Endodermal cell (in vitro differentiated cells): ENCODE measurements around the gene HS6ST1. TPM values are rescaled to one million over a fixed set of nuclear protein-coding genes. Genes with fewer than 3 reads are reported as not detected.

Source experiments
- DNase-seq: peaks from one replicate; pipeline ENCODE4 v3.0.0-alpha.2; 2017
- H3K27ac ChIP-seq: 2 replicates; pipeline ENCODE4 v1.5.1; 2013; ENCODE audit warnings: mild to moderate bottlenecking, low read depth, low read length, moderate library complexity
- H3K27me3 ChIP-seq: 2 replicates; pipeline ENCODE4 v1.6.1; 2013; ENCODE audit warnings: mild to moderate bottlenecking, low read length, moderate library complexity; ENCODE audit not compliant: insufficient read depth, control insufficient read depth, poor library complexity, severe bottlenecking
- H3K36me3 ChIP-seq: 2 replicates; pipeline ENCODE4 v1.7.0; 2013; ENCODE audit warnings: mild to moderate bottlenecking, low read length, moderate library complexity; ENCODE audit not compliant: control insufficient read depth, insufficient read depth
- H3K4me1 ChIP-seq: one replicate; pipeline ENCODE4 v1.7.0; 2013; ENCODE audit warnings: low read length; ENCODE audit not compliant: control insufficient read depth, insufficient read depth
- H3K4me3 ChIP-seq: 2 replicates; pipeline ENCODE4 v1.5.1; 2013; ENCODE audit warnings: mild to moderate bottlenecking, low read length, moderate library complexity
- H3K9ac ChIP-seq: 2 replicates; pipeline ENCODE4 v1.6.1; 2013; ENCODE audit warnings: mild to moderate bottlenecking, low read length, moderate library complexity; ENCODE audit not compliant: poor library complexity, severe bottlenecking; ENCODE audit errors: extremely low read depth
- H3K9me3 ChIP-seq: 2 replicates; pipeline ENCODE4 v1.6.1; 2013; ENCODE audit warnings: mild to moderate bottlenecking, low read length, moderate library complexity; ENCODE audit not compliant: control insufficient read depth
- H3K27ac Mint-ChIP-seq: 2 replicates; pipeline ENCODE4 v1.8.0; 2020; ENCODE audit warnings: mixed read lengths
- H3K27me3 Mint-ChIP-seq: 2 replicates; pipeline ENCODE4 v1.8.0; 2021; ENCODE audit warnings: mild to moderate bottlenecking, mixed read lengths; ENCODE audit not compliant: insufficient read depth
- H3K36me3 Mint-ChIP-seq: 2 replicates; pipeline ENCODE4 v1.8.0; 2020; ENCODE audit warnings: low read depth, mixed read lengths
- H3K4me1 Mint-ChIP-seq: 2 replicates; pipeline ENCODE4 v1.8.0; 2020; ENCODE audit warnings: mixed read lengths
- H3K4me3 Mint-ChIP-seq: 2 replicates; pipeline ENCODE4 v1.8.0; 2020; ENCODE audit warnings: mild to moderate bottlenecking, moderate library complexity, mixed read lengths
- H3K9me3 Mint-ChIP-seq: 2 replicates; pipeline ENCODE4 v1.8.0; 2020; ENCODE audit warnings: mild to moderate bottlenecking, mixed read lengths
- CTCF ChIP-seq: fragments of 200-600 bp; sonication (generic); conservative IDR thresholded peaks from 2 replicates; pipeline ENCODE4 v1.5.0; 2021; ENCODE audit warnings: antibody characterized with exemption, mild to moderate bottlenecking
- WGBS, 2 experiments: methylation state at CpG; one replicate each; pipeline versions ENCODE4 v1.1.5 to v1.1.7; 2013; ENCODE audit warnings: missing lambda C conversion rate in 2 of 2, mixed read lengths in 1 of 2; ENCODE audit not compliant: insufficient coverage in 1 of 2, insufficient read length in 1 of 2; 5-methylcytosine and 5-hydroxymethylcytosine counted together
- total RNA-seq, 2 donors: library from RNA; stranded (reverse); fragmentation: NEBNext Ultra II Directional in 1 of 2; extraction: Animal tissue kit (Norgen Biotek cat#: 25700) in 1 of 2; gene quantifications; 2 replicates in 1 of 2; 3 replicates in 1 of 2; pipeline ENCODE4 v1.2.1, GENCODE V29; 2021

Gene HS6ST1
- total RNA-seq, 2 donors from 2014 or later: 93.0 to 106 TPM

GRCh38 chr2:128308284-128308731, 10.4 kb downstream of the HS6ST1 start:
- Histone ChIP-seq H3K27me3 (no peaks in the 10 kb centered on the region), H3K9me3 (no peaks in the 10 kb centered on the region), H3K4me1 (peaks cover 45% of the 10 kb centered on the region), H3K9ac (no peak overlapping the region), H3K4me3 (no peak overlapping the region), H3K36me3 (peaks cover 85% of the 10 kb centered on the region), H3K27ac (no peak overlapping the region)
- no peak for TF ChIP-seq CTCF
- Mint-ChIP-seq H3K9me3 (no peaks in the 10 kb centered on the region), H3K27me3 (no peaks in the 10 kb centered on the region), H3K27ac (no peak overlapping the region), H3K4me3 (no peak overlapping the region), H3K36me3 (peaks cover 11% of the 10 kb centered on the region), H3K4me1 (peaks cover 65% of the 10 kb centered on the region)
- 91 to 94% methylated on average over 2 to 5 of the region's 5 CpGs for WGBS, 2 experiments
- peak; percentile 41 for DNase-seq

DNA sequence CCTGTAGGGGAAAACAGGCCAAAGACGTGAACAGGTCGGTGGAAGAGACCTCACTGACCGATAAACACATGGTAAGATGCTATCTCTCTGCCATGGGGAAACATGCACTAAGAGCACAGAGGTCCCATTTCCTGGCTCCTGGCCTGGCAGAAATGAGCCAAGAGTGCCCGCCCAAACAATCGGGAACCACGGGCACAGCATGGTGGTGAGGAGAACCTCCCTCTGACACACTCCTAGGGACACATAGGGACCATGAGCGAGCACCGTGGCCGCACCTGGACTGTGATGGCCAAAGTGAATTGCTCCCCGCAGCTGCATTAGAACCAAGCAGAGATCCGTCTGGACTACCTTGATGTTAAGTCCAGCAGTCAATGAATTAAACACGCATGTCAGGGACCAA, 11.1 kb downstream of the HS6ST1 start:
- Histone ChIP-seq H3K27ac (no peak overlapping the region), H3K4me1 (peaks cover 41% of the 10 kb centered on the region), H3K27me3 (no peaks in the 10 kb centered on the region), H3K9ac (no peak overlapping the region), H3K9me3 (no peaks in the 10 kb centered on the region), H3K36me3 (peaks cover 83% of the 10 kb centered on the region), H3K4me3 (no peak overlapping the region)
- Mint-ChIP-seq H3K4me1 (peaks cover 67% of the 10 kb centered on the region), H3K27ac (no peak overlapping the region), H3K9me3 (no peaks in the 10 kb centered on the region), H3K4me3 (no peak overlapping the region), H3K36me3 (peaks cover 18% of the 10 kb centered on the region), H3K27me3 (no peaks in the 10 kb centered on the region)
- peak; percentile 36 for DNase-seq
- no peak for TF ChIP-seq CTCF
- 95 to 96% methylated on average over 12 of the region's 12 CpGs for WGBS, 2 experiments

DNA sequence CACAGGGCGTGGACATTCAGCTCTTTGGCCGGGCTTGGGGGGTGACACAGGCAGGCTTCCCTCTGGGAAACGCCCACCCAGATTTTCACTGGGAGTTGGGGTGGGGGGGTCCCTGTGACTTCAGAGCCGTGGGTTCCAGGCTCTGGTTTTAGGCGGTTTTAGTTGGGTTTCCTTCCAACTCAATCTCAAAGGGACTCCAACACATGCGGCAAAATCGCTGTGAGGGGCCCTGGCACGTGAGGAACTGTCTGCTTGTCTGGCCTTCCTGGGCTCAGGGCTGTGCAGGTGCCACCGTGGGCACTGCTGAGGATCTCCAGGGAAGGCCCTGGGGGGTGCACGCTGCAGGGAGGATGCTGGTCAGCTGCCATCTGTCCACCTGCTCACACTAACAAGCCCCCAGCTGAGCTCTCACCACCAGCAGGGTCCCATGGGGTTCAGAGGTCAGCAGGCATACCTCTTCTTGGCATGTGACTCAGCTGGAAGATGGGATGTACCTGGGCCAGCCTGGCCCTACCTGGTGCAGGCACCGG, 11.7 kb downstream of the HS6ST1 start:
- peaks cover 19% of the 10 kb centered on the region for H3K36me3 Mint-ChIP-seq
- TF ChIP-seq CTCF: no peak
- no peaks in the 10 kb centered on the region for H3K9me3 Mint-ChIP-seq
- H3K27ac Mint-ChIP-seq: no peak overlapping the region
- no peak overlapping the region for H3K27ac ChIP-seq
- H3K4me3 Mint-ChIP-seq: no peak overlapping the region
- H3K9ac ChIP-seq: no peak overlapping the region
- DNase-seq: no peak
- peaks cover 81% of the 10 kb centered on the region for H3K36me3 ChIP-seq
- H3K4me3 ChIP-seq: no peak overlapping the region
- H3K4me1 Mint-ChIP-seq: peaks cover 65% of the 10 kb centered on the region
- H3K9me3 ChIP-seq: no peaks in the 10 kb centered on the region
- peaks cover 41% of the 10 kb centered on the region for H3K4me1 ChIP-seq
- H3K27me3 Mint-ChIP-seq: no peaks in the 10 kb centered on the region
- 75 to 86% methylated on average over 7 to 11 of the region's 11 CpGs for WGBS, 2 experiments
- no peaks in the 10 kb centered on the region for H3K27me3 ChIP-seq
